ENCODE measurements around the gene SGCB.

SGCB gene

DNA sequence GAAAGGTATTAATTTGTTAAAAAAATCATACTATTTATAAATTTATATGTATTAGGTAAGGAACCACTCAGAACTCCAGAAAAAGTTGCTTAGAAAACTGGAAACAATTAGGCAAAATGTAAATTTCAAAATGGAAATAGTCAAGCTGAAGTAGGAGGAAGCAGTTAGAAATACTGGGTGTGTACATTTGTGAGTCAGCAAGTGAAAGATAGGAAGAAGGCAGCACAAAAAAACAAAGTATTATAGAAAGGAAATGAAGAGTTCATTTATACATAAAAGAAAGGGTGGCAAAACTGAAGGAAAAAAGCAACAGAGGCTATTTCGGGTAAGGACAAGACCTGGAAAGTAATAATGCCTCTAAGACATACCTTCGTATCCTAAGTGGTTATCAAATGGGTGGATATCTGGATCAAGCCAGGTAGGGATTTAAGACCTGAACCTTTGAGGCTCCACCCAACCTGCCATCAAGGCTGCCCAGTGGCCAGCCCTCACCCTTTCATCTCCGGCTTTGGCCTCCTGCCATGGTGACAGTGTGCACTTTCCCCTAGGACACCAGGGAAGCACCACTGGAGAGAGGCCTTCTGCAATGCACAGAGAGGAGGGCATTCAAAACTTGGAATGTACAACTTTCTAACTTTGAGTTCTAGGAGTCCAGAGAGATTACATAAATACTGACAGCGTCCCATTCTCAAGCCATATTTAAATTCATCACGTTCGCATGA lies 18.0 kb downstream of the SGCB start, which contains the start of gene LRRC66:
LRRC66 (minus strand) TSS at position 428 of the 722 bp plus-strand sequence. CDS start 2,750 bp downstream, outside the sequence.
- no peak for DNase-seq (ENCODE audit: low spot score)

GRCh38 chr4:52017814-52018213 lies 20.3 kb downstream of the SGCB start:
- no peak for DNase-seq (ENCODE audit: low spot score)

- no peak for DNase-seq (ENCODE audit: low spot score)
Measured at GRCh38 chr4:52016981-52017380, 21.1 kb downstream of the SGCB start.

GRCh38 chr4:52015366-52015765 lies 22.7 kb downstream of the SGCB start:
- no peak for DNase-seq (ENCODE audit: low spot score)

DNA sequence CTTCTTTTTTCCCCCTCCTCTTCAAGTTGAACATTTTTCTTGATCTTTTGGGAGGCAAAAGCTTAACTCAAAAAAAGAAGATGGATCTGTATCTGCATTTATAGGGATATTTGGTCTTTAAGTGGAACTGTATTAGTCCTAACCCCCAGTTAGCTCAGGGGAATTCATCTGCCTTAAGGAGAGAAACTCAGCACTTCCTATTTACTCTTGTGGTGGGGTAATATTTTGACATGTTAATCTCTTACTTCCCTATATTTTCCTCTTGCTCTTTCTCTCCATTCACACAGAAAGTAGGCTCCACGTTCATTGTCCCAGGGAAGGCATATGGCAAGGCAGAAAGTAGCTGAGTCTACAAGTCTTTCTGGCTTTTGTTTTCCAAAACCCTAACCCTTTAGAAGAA lies 23.2 kb downstream of the SGCB start:
- no peak for DNase-seq (ENCODE audit: low spot score)

DNA sequence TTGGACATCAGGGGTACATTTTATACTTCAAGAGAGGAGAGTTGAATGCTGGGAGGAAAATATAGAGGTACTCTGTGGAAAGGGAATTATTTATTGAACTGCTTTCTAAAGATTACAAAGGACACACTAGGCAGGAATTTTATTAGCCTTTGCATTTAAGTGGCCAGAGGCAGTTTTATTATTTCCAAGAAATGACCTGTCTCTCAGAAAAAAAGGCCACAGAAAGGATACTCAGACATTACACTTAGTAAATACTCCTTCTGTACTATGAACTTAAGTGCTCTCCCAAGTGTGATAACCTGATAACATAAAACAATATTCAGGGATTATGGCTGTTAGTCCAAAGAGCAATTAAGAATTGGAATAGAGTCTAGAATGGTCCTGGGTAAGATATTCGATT lies 25.4 kb downstream of the SGCB start:
- DNase-seq (ENCODE audit: low spot score), result no peak

- no peak for DNase-seq (ENCODE audit: low spot score)
Measured at GRCh38 chr4:52010986-52011385, 27.1 kb downstream of the SGCB start.

DNA sequence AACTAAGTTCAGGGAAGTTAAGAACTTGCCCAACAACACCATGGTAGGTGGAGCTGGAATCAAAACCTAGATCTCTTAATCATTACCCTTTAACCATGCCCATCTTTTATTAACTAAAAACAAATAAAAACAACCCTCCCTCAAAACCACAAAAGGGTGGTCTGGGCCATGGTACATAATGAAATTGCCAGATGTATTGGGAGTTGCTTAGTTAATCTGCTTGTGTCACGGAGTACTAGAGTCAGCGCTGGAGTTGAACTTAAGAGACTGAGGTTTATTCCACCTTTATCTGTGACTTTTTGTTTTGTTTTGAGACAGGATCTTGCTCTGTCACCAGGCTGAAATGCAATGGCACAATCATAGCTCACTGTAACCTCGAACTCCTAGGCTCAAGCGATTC lies 31.2 kb downstream of the SGCB start:
- no peak for DNase-seq (ENCODE audit: low spot score)

DNA sequence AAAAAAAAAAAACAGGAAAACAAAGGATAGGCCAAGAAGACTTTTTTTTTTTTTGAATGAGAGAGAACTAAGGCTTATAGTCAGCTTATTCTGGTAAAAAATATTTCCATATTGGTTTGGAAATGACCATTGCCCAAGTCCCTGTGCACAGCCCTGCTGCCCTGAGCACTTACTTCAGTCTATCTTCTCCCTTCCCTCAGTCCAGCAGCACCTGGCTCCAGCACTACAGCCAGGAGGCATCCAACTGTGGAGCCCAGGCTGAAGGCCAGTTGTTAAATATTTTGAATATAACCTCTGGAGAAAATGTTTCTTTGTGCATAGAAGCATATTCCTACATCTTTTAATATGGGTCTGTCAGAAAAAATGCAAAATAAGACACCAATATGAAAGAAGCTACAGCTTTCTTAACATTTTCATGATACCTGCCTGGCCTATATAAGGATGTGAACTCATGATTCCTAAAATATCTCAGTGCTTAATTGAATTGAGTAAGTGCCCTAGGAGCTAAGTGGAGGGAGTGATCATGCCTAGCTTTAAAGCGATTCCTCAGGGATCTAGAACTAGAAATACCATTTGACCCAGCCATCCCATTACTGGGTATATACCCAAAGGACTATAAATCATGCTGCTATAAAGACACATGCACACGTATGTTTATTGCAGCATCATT lies 32.4 kb downstream of the SGCB start:
- DNase-seq (ENCODE audit: low spot score), result no peak

DNA sequence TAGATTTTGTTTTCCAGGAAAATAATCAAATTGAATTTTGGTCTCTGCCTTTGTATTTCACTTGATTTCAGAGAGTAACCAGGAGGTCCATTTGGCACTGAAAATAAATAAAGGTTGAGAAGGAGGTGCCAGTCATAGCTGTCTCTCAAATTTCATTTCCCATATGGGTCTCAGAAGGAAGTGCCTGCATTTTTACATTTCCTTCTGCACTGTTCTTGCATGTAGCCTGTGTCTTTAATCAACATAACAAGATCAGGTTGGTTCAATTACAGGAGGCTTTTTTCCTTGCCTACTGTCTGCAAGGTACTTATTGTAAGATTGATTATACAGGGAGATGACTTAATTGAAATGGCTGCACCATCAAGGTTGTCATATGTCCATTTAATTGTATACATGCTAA lies 33.7 kb downstream of the SGCB start:
- DNase-seq (ENCODE audit: low spot score), result no peak

DNA sequence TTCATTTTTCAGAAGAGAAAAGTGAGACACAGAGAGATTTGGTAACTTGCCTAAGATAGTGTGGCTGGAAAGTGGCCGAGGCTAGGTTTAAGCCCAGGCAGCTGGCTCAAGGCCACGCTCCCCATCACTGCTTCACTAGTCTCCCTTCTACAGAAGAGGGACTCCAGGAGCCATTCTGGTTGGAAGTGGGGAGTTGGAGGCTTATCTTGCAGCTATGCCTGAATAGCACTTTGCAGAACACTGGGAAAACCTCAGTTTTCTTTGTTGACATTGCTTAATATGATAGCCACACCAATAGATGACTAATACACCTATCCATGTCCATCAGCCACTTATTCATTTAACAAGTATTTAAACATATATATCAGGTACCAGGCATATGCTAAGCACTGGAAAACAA lies 36.5 kb downstream of the SGCB start:
- DNase-seq (ENCODE audit: low spot score), result no peak

DNA sequence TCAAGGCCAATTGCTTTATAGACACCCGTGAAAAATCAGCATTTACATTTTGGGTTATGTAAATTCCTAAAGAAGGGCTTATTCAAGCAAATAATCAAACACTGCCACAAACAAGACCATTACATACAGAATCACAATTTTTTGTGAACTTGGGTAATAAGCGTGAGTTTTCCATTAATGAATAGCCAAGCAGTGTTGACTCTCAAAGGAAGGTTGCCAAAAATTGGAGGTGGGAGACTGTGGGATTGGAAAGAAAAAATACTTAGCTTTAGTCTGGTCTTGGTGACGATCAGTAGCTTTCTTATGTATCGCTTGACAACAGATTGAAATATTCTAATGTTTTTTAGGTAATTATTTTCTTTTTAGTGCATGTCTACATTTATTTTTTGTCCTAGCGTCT lies 38.8 kb downstream of the SGCB start:
- no peak for DNase-seq (ENCODE audit: low spot score)

- no peak for DNase-seq (ENCODE audit: low spot score)
Measured at GRCh38 chr4:51998837-51999236, 39.3 kb downstream of the SGCB start.

GRCh38 chr4:51997647-51998046 lies 40.5 kb downstream of the SGCB start:
- no peak for DNase-seq (ENCODE audit: low spot score)

- no peak for DNase-seq (ENCODE audit: low spot score)
Measured at GRCh38 chr4:51995647-51996220, 42.4 kb downstream of the SGCB start.

Data from AG08396 (cell line).